Activated T-helper 9 cell treated with anti-CD3 and anti-CD28 coated beads, Interleukin-2, amount 50 U/mL, for 16 hours (primary cell): ENCODE measurements around the gene CHN1.

Experiments used
- DNase-seq: peaks from one replicate; pipeline ENCODE4 v3.0.0-alpha.2; 2020; ENCODE audit warnings: low read depth

CHN1 gene

GRCh38 chr2:174827371-174828369 is 177.5 kb downstream of the CHN1 start:
- no peak for DNase-seq

- no peak for DNase-seq
Observed at GRCh38 chr2:174826051-174826450, 179.1 kb downstream of the CHN1 start.

- no peak for DNase-seq
Observed at GRCh38 chr2:174824068-174824467, 181.1 kb downstream of the CHN1 start.

- no peak for DNase-seq
Observed at GRCh38 chr2:174821628-174822027, 183.6 kb downstream of the CHN1 start.

- DNase-seq, result no peak
Observed at GRCh38 chr2:174820361-174820760, 184.8 kb downstream of the CHN1 start.

GRCh38 chr2:174815526-174815925 is 189.7 kb downstream of the CHN1 start:
- DNase-seq, result no peak

GRCh38 chr2:174812037-174812436 is 193.1 kb downstream of the CHN1 start:
- DNase-seq, result no peak

GRCh38 chr2:174807931-174808330 is 197.2 kb downstream of the CHN1 start:
- DNase-seq, result no peak

GRCh38 chr2:174805803-174806202 is 199.4 kb downstream of the CHN1 start:
- DNase-seq, result no peak

GRCh38 chr2:174802459-174802858 is 202.7 kb downstream of the CHN1 start:
- no peak for DNase-seq

- DNase-seq, result no peak
Observed at GRCh38 chr2:174800436-174801205, 204.6 kb downstream of the CHN1 start.

GRCh38 chr2:174798801-174799200 is 206.4 kb downstream of the CHN1 start:
- DNase-seq, result no peak

- DNase-seq, result no peak
Observed at GRCh38 chr2:174797781-174798276, 207.4 kb downstream of the CHN1 start.

- no peak for DNase-seq
Observed at GRCh38 chr2:174796319-174796771, 208.8 kb downstream of the CHN1 start.

- DNase-seq, result no peak
Observed at GRCh38 chr2:174794851-174795374, 210.3 kb downstream of the CHN1 start.

- no peak for DNase-seq
Observed at GRCh38 chr2:174792309-174793025, 212.7 kb downstream of the CHN1 start.

GRCh38 chr2:174791746-174792280 is 213.4 kb downstream of the CHN1 start:
- DNase-seq, result no peak

GRCh38 chr2:174791020-174791419 is 214.2 kb downstream of the CHN1 start:
- DNase-seq, result no peak

- DNase-seq, result no peak
Observed at GRCh38 chr2:174789001-174789400, 216.2 kb downstream of the CHN1 start.

GRCh38 chr2:174788291-174788929 is 216.8 kb downstream of the CHN1 start:
- DNase-seq, result no peak
